Activated CD4-positive, alpha-beta T cell treated with anti-CD3 and anti-CD28 coated beads, Interleukin-2, Interleukin-4, amounts not matched to agents 100 ng/mL and 50 ng/mL, durations not matched to agents 16 hours and 8 hours (primary cell): Measurements from ENCODE around the gene TGFB3.

ENCODE experiments used
- DNase-seq: peaks from one replicate; pipeline ENCODE4 v3.0.0-alpha.2; 2020; ENCODE audit warnings: low spot score

Gene TGFB3

DNA sequence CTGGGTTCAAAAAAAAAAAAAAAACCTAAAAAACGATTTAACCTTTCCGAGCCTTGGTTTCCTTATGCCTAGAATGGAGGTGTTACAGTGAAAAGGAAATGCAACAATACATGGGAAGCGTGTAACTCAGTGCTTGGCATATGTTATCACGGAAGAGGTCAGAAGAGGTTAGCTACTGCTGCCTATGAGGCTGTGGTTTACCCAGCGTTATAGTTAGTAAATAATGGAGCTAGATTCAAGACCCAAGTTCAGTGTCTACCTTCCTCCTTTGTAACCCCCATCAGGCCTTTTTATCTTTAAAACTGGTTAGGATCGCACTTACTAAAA is 4.6 kb upstream of the TGFB3 start:
- no peak for DNase-seq

DNA sequence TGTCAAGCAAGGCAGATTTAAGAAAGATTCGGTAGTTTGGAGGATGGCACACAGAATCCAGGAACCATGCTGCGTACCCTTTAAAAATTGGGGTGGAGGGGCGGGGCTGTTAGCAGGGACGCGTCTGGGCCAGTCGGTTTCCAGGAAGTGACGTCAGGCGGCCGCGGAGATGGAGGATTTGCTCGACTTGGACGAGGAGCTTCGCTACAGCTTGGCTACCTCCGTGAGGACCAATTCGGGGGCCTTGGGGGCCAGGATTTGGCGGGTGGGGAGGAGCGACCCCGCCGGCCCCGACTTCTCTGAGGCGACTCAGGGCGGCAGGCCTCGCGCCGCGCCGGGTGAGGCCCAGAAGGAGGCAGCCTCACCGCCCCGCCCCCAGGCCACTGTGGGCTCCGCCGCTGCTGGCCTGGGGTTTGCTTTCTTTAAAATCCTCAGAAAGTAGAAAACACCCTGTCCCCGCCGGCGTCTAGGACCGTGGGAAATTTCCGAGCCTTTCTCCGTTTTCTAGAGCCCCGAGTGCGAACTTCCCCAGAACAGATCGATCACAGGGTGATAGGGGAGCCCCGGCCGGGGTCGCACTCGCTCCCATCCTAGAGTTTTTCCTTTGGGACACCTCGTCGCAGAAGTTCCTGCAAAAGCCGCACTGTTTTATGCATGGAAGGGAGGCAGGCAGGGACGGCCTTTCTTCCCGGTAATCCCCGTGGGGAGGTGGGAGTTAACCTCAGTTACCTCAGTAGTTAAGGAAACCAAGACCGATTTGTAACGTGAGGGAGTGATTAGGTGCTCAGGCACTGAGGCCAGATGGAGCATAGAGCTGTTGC is 4.0 kb upstream of the TGFB3 start, which contains the start of gene IFT43:
Gene IFT43 (plus strand): TSS at position 146 of the 821 bp plus-strand sequence. CDS start 24 bp downstream, at position 170.
- DNase-seq, result peak; percentile 87

DNA sequence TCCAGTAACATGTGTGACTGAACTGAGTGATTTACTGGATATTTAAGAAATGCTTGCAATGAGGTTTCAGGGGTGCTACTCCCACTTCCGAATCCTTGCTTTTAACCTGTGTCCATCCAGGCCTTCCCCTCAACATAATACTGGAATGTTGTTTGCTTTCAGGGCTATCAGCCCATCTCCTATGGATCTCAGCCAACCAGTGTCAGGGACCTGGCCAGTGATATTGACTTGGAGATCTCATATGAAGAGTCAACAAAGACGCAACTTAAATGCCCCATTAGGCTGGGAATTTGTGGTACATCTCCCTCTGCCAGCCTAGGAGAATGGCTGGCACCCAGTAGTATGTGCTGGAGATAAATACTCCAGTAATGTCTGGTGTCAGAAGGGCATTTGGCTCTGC is 2.9 kb upstream of the TGFB3 start:
- no peak for DNase-seq

DNA sequence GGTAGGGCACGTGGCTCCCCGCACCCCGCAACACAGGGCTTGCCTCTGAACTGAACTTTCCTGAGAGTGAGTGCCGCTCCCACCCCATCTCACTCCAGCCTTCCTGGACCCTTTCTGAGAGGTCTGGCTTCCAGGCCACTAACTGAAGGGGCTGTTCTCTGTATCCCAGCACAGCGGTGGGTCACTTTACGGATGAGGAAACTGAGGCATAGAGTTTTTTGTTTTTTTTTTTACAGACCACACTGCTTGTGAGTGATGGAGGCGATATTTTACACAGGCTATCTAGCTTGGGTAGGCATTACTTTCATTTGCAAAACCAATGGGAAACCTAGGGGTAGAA is 1.2 kb upstream of the TGFB3 start:
- no peak for DNase-seq

DNA sequence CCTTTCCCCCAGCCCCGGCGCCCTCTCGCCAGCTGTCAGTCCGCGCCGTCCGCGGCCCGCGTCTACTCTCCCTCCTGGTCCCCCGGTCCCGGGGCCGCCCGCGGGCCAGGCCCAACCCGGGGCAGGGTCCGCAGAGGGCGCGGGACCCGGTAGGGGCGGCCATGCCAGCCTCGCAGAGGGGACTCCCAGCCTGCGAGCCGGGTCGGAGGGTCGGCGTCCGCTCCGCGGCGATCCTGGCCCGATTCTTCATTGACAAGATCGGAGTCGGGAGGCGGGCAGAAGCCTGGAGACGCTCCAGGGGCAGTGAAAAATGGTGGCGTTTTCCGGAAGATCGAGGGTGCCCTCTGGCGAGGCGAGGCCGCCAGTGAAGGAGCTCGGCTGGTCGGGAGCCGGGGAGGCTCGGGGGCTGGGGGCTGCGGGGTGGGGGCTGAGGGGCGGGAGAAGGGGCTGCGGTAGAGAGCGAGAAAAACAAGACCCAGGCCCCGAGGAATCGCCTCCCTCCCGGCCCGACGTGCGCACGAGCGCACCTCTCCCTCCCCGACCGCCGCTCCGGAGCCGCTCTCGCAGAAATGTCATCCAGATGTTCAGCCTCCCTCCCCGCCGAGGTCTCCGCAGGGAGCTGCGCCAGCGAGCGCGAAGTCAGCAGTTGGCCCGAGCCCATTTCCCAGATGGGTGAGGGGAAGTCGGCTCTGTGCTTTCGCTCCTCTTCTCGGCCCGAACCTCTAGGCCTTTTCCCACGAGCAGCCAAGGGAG is 647 bp upstream of the TGFB3 start:
- DNase-seq, result peak; percentile 82

DNA sequence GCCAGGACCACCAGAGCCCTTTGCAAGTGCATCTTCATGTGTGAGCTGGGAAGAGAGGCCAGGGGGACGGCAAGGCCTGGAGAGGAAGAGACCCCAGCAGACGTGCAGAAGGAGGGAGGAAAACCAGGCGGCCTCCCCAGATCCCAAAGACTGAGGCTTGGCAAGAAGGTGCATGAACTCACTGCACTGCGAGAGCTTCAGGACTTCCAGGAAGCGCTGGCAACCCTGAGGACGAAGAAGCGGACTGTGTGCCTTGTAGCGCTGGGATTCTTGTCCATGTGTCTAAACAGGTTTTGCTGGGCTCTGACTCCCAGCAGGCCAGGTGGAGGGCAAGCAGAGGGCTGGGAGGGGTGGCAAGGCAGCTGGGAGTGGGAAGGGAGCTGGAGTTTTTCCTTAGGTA is 939 bp downstream of the TGFB3 start:
- no peak for DNase-seq

DNA sequence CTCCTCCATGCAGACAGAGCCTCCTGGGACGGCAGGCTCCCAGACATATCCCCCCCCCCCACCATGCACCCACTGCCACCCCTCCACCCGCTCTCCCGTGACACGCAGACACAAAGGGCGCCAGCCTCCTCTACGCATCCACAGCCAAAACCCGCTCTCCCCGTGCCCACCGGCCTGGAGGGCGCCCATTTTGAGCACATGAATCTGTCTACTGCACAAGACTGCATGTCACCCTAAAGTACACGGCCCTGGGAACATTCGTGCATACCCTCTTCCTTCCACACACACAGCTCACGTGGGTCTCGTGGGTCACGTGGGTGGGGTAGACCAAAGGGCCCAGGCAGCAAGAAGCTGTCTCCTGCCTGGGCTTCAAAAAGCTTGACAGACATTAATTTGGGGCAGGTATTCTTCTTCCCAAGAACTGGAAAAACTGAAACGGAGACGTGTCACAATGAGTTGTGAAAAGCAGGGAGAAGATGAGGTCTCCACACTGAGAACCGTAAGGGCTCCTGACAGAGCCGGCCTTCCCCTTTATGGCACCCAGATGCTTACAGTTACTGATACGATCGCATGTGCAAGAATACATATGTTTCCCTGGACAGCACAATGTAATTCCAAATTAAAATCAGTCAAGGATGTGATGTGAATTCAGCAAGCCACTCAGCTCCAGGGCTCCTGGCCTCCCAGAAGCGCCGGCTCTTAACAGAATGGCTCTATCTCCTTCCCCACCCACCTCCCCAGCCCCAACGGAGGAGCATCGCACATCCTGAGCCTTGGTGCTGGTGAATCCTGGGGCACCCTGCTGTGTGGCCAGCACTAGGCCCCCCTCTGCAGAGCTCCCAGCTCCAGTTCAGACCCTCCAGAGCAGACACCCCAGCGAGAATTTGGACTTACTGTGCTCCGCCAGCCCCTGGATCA is 1.9 kb downstream of the TGFB3 start:
- DNase-seq, result no peak

DNA sequence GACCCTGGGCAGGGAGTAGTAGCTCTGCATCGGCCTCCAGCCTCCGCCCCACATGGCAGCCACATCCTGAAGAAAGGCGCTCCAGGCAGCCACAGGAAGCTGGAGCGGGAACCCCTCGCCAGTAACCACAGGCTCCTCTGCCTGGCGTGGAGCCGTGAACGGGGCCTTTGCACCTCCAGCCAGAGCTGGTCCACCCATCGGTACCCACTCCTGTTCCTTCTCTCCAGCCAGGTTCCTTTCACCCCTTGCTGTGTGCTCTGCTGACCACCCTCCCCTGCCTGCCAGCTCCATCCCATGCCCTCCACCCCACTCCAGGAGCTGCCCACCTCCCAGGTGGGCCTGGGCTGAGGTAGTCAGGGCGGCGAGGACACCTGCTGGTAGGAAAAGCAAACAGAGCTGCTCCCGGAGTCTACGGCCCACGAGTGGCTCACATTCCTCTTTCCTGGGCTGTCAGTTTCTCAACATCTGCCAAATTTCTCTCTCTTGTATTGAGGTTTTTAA is 2.7 kb downstream of the TGFB3 start:
- peak; percentile 9 for DNase-seq

DNA sequence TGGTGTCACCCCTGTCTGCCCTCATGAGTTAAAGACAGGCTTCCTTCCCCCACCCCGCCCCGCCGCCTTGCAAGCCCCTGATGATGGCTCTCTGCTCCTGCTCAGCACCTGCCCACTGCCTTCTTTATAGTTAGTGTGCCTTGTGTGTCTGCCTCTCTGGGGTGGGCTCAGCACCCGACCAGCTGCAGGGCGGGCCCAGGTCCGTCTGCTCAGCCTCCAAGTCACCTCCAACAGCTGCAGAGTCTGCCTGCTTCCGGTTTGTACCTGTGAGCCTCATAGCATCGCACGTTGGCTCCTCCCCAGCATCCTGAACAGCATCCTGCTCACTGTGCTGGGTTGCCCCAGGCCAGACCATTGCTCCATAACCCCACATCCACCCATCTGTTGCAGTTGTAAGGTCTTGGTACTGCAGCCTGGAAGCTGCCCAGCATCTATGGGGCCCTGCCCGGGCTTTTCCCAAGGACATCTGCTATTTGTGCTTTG is 3.5 kb downstream of the TGFB3 start:
- no peak for DNase-seq

DNA sequence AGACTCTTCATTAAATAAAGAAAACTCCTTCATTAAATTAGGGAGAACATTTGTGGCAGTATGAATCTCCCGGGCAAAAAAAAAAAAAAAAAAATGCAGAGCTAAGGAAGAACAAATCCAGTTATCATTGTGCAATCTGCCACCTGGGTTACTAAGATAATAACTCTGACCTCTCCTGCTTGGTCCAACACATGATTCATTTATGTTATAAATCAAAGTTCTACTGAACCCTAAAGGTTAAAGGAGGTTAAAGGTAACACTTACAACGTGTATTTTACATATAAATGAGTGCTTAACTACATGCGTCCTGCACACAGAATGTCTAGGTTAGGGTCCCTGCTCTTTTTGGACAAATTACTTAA is 4.2 kb downstream of the TGFB3 start:
- no peak for DNase-seq

DNA sequence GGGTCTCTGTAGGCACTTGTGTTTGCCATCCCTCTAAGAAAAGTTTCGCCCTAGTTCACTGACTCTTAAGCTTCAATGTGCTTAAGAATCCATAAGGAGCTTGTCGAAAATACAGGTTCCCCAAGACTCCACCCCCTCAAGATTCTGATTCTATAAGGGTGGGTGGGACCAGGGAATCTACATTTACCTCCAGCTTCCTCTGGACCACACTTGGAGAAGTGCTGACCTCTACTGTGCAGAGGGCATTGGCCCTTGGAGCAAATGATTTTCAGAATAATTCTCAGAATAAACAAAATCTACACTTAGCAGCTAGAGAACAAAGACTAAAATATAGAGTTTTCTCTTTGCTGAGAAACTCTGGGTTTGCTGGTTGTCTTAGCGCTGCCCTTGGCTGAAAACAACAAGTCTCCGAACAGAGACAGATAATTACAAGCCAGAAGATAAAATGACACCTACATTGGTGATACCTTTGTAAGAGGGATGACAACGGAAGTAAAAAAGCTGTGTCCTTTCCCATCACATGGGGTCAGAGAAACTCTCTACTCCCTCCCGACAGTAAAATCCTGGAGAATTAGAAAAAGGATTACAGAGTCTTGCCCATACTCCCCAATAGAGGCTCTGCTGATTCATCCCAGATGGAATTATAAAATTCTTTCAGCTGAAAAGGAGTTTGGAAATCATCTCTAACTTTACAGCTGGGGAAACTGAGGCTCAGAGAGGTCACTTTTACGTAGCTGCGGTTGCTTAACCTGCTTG is 4.8 kb downstream of the TGFB3 start:
- no peak for DNase-seq

DNA sequence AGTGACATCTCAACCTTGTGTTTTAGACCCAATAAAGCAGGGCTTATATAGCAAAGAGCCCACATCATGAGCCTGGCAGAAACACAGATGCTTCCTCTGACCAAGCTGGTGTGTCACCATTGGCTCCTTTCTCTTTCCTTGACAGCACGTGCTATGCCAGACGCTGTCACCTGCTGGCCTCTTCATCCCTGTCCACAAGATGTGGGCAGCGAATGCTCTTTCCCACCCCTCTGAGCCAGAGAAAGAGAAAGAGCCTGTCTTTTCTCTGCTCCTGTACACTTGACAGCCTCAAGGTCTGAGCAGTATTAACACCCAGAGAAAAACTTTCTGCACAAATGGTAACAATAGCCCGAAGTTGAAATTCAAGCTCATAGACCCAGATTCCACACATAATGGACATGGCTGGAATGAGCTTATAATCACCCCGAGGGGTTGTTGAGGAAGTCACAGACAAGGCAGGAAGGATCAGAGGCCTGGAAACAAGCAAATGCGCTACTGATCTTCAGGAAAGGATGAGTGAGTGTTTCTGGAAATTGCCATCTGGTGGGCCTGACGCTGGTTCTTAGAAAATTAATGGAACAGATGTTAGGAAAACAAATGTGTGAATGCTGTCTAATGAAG is 8.9 kb downstream of the TGFB3 start:
- DNase-seq, result no peak

DNA sequence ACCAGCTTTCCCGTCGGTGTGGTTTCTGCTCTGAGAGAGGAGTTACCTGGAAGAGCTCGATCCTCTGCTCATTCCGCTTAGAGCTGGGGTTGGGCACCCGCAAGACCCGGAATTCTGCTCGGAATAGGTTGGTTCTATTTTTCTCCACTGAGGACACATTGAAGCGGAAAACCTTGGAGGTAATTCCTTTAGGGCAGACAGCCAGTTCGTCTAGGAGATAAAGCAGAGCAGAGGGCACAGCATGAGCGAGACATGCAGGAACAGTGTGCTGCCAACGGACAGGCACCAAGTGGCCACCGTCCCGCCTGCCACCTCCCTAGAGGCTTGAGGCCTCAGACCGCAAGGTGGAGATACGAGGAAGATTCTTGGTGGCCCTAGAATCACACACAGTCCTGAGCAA is 10.3 kb downstream of the TGFB3 start:
- DNase-seq, result no peak

DNA sequence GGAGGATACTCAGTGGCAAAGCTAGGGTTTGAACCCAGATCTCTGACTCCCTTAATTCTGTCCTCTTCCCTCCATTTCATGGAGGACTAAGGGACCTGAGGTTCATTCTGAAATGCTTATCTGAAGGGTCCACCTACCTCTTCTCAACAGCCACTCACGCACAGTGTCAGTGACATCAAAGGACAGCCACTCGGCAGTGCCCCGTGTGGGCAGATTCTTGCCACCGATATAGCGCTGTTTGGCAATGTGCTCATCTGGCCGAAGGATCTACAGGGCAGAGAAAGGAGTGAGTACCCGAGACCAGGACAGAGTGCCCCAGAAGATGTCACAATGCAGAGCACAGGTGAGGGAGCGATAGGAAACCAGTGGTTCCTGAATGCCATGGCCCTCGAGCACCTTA is 10.8 kb downstream of the TGFB3 start:
- no peak for DNase-seq

DNA sequence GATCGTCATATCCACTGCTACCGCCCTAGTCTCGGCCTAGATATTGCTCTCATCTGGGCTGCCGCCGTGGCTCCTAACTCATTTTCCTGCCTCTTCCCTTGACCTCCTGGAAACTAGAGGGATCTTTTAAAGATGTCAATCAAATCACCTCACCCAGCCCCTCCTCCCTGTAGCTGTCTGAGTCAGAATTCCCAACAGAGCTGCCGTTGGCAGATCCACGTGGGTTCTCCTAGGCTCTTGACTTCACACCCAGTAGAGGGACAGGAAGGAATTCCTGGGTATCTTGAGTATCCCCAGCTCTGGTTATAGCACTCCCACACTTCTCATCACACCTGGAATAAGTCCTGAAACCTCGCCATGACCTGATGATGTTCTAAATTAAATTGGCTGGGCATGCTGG is 11.9 kb downstream of the TGFB3 start:
- DNase-seq, result no peak

DNA sequence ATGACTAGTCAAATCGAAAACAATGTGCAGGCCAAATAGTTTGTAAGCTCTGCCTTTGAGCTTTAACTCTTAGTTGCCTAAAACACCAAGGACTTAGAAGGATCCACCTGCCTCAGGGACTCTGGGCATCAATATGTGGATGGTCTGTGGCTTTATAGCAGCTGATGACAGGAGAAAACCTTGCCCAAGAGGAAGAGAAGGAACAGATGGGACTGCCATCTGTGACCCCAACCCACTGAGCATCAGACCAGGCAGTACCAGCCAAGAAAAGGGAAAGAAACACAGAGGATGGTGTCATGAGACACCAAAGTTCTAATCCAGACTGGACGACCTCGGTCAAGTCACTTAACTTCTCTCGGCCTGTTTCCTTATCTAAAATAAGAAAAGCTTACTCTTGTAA is 12.7 kb downstream of the TGFB3 start:
- DNase-seq, result no peak

DNA sequence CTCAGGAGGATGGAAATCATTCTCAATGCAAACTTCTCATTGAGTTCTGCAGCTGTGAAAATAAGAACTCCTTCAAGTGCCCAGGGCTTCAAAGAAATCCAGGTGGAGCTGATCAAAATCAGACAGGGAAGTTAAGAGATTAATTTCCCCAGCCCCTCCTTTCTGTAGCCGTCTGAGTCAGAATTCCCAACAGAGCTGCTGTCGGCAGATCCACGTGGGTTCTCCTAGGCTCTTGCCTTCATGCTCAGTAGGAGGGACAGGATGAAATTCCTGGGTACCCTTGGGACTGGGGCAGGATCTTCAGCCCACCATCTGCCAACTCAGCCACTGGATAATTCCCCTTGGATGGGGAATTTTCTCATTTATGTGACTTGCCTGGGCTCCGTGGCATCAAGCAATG is 13.3 kb downstream of the TGFB3 start:
- DNase-seq, result no peak

DNA sequence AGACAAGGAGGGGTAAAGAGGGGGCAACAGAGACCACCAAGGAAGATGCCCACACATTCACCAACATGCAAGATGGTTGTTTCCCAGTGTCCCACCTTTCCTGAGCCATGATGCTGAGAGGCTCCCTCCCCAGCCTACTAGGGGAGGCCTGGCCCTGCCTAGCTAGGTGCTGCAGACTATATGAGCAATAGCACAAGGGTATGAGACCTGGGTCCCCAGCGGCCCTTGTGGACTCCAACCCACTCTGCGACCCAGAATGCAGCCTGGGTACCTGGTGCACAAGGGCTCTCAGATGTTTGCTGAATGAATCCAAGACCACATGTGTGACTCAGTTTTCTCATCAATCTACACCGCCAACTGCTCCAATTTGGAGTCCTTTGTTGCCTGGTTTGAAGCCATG is 13.9 kb downstream of the TGFB3 start:
- no peak for DNase-seq

DNA sequence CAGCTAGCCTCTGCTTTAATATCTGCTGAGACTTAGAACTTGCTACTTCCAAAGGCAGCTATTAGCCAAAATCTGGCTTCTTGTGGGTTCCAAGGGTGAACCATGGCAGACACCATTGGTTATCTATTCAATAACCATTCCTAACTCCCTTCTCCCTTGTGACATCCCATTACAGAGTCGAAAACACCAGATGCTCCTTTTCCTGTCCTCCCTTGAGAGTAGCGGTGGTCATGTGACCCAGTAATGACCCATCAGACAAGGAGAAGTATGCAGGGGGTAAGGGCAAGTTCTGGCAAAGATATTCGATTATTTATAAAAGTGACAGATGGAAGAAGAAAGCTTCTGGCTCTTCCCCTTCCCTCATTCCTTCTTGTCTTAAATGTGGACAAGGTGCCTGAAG is 20.1 kb downstream of the TGFB3 start:
- no peak for DNase-seq

DNA sequence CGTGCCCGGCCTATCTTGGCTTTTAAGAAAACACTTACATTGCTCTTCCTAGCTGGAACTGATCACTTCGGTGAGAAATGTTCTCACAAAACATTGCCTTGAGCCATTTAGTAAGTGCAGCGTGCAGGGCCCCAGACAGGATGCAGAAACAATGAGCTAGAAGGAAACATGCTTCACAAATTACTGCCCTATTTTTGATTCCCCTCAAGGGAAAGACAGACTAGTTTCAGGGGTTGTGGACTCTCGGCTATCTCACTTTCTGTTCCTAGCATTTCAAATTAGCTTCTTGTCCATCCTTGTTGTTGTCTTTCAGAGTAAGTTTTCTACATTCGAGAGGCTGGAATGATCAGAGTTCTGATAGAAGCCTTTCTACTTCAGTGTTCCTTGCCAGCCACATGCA is 21.6 kb downstream of the TGFB3 start:
- no peak for DNase-seq

DNA sequence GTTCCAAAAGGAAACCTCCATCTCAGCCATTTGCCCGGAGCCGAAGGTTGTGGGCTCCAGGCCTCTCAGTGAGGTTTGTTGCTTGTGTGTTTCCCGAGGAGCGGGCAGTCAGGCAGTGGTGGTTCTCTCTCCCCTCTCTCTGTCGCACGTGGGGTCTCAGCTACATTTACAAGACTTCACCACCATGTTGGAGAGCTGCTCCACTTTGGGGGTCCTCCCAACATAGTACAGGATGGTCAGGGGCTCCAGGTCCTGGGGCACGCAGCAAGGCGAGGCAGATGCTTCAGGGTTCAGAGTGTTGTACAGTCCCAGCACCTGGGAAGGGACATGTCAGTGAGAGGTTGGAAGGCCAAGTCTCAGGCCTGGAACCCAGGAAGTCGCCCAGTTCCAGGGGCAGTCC is 22.8 kb downstream of the TGFB3 start:
- no peak for DNase-seq
